GM19395 (cell line): ENCODE data around the gene ELP6.
"Not testable (repeated sequence)": the region's sequence is repeated elsewhere in the genome, so short reads cannot be mapped to it uniquely, and the experiment has no call there.

Experiments used
- ATAC-seq: cut with Tn5 transposase; IDR thresholded peaks from one replicate; pipeline ENCODE4 v1.9.1; 2021; ENCODE audit warnings: mild to moderate bottlenecking, moderate library complexity; ENCODE audit not compliant: unreplicated experiment

Gene ELP6

GRCh38 chr3:47469616-47470015 lies 43.9 kb downstream of the ELP6 start:
- no peak for ATAC-seq

GRCh38 chr3:47468315-47468714 lies 45.2 kb downstream of the ELP6 start:
- not testable (repeated sequence) for ATAC-seq

- ATAC-seq, result no peak
Observed at GRCh38 chr3:47464588-47464987, 48.9 kb downstream of the ELP6 start.

GRCh38 chr3:47459534-47460085 lies 53.9 kb downstream of the ELP6 start:
- ATAC-seq, result not testable (repeated sequence)

GRCh38 chr3:47456984-47457383 lies 56.5 kb downstream of the ELP6 start:
- no peak for ATAC-seq

GRCh38 chr3:47455806-47456452 lies 57.6 kb downstream of the ELP6 start:
- no peak for ATAC-seq

GRCh38 chr3:47452453-47453215 lies 60.9 kb downstream of the ELP6 start:
- ATAC-seq, result no peak
